ENCODE data around the gene LETM1.

LETM1 gene

DNA sequence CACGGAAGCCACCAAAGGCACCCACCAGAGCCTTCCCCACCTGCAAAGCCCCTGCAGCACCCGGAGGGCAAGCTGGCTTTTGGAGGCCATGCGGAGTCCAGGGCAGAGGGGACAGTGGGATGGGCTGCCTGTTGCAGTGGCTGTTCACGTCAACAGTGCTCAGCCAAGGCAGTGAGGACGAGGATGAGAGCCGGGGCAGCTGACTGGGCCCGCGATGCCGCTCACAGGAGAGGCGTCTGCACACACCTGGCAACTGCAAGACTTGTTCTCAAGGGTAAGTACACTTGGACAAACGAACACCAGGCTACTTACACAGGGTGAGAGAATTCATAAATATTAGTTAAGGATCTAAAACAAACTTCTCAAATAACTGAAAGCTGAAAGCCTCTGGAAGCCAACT lies 43.2 kb downstream of the LETM1 start:
- no peak for TF ChIP-seq SIN3A (IDR thresholded peaks at IDR 0.05; ENCODE audit: borderline replicate concordance, insufficient read depth, low read length)

DNA sequence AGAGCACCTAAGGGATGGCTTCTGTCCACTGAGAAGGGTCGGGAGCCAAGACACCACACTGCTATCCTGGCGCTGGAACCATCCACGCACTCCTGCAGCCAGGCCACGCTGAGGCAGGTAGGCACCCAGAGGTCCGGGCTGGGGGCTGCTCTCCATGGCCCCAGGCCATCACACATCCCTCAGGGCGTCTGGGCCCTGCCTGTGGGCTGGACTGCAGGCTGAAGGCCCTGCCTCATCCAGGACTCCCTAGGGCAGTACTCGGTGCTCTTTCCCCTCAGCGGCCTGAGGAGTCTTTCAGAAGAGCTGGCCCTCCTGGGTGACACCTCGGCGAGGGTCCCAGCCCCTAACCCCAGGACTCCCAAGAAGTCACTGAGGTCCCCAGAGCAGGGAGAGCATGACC lies 45.2 kb downstream of the LETM1 start:
- no peak for TF ChIP-seq SIN3A (IDR thresholded peaks at IDR 0.05; ENCODE audit: borderline replicate concordance, insufficient read depth, low read length)
- TF ChIP-seq POLR2AphosphoS5 (IDR thresholded peaks at IDR 0.05; ENCODE audit: low read depth, low read length) = no peak

DNA sequence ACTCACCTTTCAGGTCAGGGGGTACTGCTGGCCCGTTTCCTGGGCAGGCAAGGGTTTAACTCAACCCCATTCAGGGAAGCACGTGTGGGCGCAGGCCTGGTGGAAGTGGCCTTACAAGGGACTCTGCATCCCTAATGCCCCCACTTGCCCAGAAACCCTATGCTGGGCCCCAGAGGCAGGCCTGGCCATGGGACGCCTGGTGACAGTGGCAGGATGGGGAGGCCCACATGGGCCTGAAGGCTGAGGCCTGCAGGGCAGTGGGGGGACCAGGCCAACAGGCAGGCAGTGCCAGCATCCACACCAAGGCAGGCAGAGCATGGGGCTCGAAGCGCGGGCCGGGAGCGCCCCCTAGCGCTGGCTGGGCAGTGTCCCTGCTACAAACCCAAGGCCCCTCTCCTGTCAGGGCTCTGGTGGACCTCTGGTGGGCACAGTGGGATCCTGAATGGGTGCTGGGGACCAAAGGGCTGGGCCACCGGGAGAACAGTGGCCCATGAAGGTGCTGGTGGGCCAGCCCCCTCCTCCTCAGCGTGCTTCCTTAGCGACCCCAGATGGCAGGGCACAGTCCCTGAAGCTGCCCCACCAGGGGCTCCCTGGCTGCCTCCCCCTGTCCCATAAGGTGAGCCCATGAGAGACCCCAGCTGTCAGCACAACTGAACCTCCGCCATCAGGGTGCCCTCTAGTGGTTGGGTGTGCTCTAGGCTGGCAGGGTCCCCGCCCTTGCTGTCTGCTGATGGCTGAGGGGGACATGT lies 46.0 kb downstream of the LETM1 start:
- TF ChIP-seq FOXP2 (optimal IDR thresholded peaks at IDR 0.05; ENCODE audit: borderline replicate concordance, extremely low read depth, extremely low read length, insufficient read depth) (no peak), TAF1 (IDR thresholded peaks at IDR 0.05; ENCODE audit: borderline replicate concordance, insufficient read depth, low read length) (no peak), POLR2AphosphoS5 (IDR thresholded peaks at IDR 0.05; ENCODE audit: low read depth, low read length) (no peak), SIN3A (IDR thresholded peaks at IDR 0.05; ENCODE audit: borderline replicate concordance, insufficient read depth, low read length) (no peak)
- TF ChIP-seq, protein P1, sequence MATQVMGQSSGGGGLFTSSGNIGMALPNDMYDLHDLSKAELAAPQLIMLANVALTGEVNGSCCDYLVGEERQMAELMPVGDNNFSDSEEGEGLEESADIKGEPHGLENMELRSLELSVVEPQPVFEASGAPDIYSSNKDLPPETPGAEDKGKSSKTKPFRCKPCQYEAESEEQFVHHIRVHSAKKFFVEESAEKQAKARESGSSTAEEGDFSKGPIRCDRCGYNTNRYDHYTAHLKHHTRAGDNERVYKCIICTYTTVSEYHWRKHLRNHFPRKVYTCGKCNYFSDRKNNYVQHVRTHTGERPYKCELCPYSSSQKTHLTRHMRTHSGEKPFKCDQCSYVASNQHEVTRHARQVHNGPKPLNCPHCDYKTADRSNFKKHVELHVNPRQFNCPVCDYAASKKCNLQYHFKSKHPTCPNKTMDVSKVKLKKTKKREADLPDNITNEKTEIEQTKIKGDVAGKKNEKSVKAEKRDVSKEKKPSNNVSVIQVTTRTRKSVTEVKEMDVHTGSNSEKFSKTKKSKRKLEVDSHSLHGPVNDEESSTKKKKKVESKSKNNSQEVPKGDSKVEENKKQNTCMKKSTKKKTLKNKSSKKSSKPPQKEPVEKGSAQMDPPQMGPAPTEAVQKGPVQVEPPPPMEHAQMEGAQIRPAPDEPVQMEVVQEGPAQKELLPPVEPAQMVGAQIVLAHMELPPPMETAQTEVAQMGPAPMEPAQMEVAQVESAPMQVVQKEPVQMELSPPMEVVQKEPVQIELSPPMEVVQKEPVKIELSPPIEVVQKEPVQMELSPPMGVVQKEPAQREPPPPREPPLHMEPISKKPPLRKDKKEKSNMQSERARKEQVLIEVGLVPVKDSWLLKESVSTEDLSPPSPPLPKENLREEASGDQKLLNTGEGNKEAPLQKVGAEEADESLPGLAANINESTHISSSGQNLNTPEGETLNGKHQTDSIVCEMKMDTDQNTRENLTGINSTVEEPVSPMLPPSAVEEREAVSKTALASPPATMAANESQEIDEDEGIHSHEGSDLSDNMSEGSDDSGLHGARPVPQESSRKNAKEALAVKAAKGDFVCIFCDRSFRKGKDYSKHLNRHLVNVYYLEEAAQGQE (IDR thresholded peaks at IDR 0.05; ENCODE audit: insufficient read depth in 1 of 2, low read depth in 2 of 2, low read length in 2 of 2) = no peak

DNA sequence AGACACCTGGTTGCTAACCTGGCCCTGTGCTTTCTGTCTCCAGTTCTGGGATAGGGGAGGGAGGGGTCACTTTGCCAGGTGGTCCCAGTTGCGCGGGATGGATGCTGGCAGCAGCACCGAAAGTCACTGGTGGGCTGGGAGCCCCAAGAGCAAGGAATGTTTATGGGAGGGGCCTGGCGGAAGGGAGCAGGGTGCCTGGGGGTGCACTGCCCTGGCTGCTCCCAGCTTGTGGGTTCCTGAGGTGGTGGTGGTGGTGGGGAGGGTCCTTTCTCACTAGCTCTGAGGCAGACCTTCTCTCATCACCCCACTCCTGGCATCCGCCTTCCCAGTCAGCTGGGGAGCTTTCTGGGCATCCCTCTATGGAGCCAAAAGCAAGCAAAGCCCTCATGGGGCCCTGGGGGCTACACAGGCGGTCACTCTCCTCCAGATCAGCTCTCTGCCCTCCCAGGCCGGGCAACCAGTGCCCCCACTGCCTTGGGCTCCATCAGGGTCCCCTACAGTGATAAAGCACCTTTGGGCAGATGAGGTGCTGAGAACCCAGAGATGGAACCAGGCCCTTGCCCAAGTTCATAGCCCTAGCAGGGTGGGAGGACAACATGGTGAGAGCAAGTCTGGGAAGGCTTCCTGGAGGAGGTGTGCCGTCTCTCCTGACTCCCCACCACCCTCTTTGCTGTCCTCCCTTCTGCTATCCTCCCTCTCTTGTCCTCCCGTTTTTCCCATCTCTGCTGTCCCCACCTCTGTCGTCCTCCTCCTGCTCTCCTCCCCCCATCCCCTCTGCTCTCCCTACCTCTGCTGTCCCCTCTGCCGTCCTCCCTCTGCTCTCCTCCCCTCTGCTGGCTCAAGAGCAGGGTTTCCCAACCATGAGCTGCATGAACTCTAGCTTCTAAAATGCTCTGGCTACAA lies 46.9 kb downstream of the LETM1 start:
- TF ChIP-seq, protein P1 (IDR thresholded peaks at IDR 0.05; ENCODE audit: insufficient read depth in 1 of 2, low read depth in 2 of 2, low read length in 2 of 2) = no peak
- TF ChIP-seq SIN3A (IDR thresholded peaks at IDR 0.05; ENCODE audit: borderline replicate concordance, insufficient read depth, low read length) = no peak
- no peak; the same call in none of the 2 replicates for TF ChIP-seq POLR2AphosphoS5 (IDR thresholded peaks at IDR 0.05; ENCODE audit: low read depth, low read length)
- no peak for TF ChIP-seq TAF1 (IDR thresholded peaks at IDR 0.05; ENCODE audit: borderline replicate concordance, insufficient read depth, low read length)
- no peak for TF ChIP-seq FOXP2 (optimal IDR thresholded peaks at IDR 0.05; ENCODE audit: borderline replicate concordance, extremely low read depth, extremely low read length, insufficient read depth)

DNA sequence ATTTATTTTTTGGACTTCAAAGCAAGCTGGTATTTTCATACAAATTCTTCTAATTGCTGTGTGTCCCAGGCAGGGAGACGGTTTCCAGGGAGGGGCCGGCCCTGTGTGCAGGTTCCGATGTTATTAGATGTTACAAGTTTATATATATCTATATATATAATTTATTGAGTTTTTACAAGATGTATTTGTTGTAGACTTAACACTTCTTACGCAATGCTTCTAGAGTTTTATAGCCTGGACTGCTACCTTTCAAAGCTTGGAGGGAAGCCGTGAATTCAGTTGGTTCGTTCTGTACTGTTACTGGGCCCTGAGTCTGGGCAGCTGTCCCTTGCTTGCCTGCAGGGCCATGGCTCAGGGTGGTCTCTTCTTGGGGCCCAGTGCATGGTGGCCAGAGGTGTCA lies 47.6 kb downstream of the LETM1 start:
- TF ChIP-seq FOXP2 (optimal IDR thresholded peaks at IDR 0.05; ENCODE audit: borderline replicate concordance, extremely low read depth, extremely low read length, insufficient read depth) (no peak), TAF1 (IDR thresholded peaks at IDR 0.05; ENCODE audit: borderline replicate concordance, insufficient read depth, low read length) (no peak), SIN3A (IDR thresholded peaks at IDR 0.05; ENCODE audit: borderline replicate concordance, insufficient read depth, low read length) (no peak), POLR2AphosphoS5 (IDR thresholded peaks at IDR 0.05; ENCODE audit: low read depth, low read length) (no peak)
- TF ChIP-seq, protein P1 (IDR thresholded peaks at IDR 0.05; ENCODE audit: insufficient read depth in 1 of 2, low read depth in 2 of 2, low read length in 2 of 2) = no peak

DNA sequence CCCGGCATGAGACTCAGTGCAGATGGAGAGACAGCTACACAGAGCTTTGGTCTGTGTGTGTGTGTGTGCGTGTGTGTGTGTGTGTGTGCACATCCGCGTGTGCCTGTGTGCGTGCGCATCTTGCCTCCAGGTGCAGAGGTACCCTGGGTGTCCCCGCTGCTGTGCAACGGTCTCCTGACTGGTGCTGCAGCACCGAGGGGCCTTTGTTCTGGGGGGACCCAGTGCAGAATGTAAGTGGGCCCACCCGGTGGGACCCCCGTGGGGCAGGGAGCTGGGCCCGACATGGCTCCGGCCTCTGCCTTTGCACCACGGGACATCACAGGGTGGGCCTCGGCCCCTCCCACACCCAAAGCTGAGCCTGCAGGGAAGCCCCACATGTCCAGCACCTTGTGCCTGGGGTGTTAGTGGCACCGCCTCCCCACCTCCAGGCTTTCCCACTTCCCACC lies 48.6 kb downstream of the LETM1 start:
- TF ChIP-seq TAF1 (IDR thresholded peaks at IDR 0.05; ENCODE audit: borderline replicate concordance, insufficient read depth, low read length) = no peak
- TF ChIP-seq SIN3A (IDR thresholded peaks at IDR 0.05; ENCODE audit: borderline replicate concordance, insufficient read depth, low read length) = no peak
- no peak for TF ChIP-seq FOXP2 (optimal IDR thresholded peaks at IDR 0.05; ENCODE audit: borderline replicate concordance, extremely low read depth, extremely low read length, insufficient read depth)
- no peak for TF ChIP-seq POLR2AphosphoS5 (IDR thresholded peaks at IDR 0.05; ENCODE audit: low read depth, low read length)
- TF ChIP-seq, protein P1 (IDR thresholded peaks at IDR 0.05; ENCODE audit: insufficient read depth in 1 of 2, low read depth in 2 of 2, low read length in 2 of 2) = no peak

Measured in PFSK-1 (cell line).